GM10266 (cell line): ENCODE data around the gene SPINT3.

ENCODE experiments used
- DNase-seq: peaks from one replicate; pipeline ENCODE4 v3.0.0; 2012; ENCODE audit errors: extremely low spot score
- TF ChIP-seq, protein P1 (sequence below): IDR thresholded peaks from 2 replicates; pipeline ENCODE4 v1.5.1; 2012; ENCODE audit warnings: mild to moderate bottlenecking, low read depth; ENCODE audit not compliant: control insufficient read depth, insufficient read depth; ENCODE audit errors: missing control alignments

Gene SPINT3, protein sequence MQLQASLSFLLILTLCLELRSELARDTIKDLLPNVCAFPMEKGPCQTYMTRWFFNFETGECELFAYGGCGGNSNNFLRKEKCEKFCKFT

DNA sequence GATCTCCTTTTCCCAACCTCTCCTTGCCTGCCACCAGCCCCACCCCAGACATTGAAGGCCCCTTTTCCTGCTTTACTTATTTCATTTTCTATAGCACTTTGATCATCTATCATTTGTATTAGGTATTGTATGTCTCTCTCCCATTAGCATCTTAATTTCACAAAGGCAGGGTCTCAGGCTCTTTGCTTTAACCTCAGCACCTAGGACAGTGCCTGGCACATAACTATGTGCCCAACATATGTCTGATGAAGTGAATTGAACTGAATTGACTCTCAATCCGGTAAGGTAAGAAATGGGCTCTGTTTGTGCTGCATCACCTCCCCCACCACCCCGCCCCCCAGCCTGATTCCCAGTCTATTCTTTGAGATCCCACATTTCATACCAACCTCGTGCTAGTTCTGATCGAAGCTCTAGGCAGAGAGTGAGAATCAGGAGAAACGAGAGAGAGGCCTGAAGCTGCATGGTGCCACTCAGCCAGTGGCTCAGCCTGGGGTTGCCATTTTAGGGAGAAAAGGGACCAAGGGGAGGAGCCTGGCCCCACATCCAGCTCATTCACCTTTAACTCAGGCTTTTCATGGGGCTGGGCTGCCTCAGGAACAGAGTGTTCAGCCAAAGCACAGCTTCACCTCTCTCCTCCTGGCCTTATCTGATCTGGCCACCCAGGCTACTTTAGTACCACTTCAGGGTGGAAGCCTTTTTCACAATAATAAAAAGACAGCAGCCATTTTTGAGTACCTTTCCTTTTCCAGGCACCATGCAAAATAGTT lies at the start of gene SPINT3:
TSS of gene SPINT3 (minus strand) at position 476 of the 767 bp plus-strand sequence. CDS start at position 462, 14 bp downstream.
- TF ChIP-seq, protein P1, sequence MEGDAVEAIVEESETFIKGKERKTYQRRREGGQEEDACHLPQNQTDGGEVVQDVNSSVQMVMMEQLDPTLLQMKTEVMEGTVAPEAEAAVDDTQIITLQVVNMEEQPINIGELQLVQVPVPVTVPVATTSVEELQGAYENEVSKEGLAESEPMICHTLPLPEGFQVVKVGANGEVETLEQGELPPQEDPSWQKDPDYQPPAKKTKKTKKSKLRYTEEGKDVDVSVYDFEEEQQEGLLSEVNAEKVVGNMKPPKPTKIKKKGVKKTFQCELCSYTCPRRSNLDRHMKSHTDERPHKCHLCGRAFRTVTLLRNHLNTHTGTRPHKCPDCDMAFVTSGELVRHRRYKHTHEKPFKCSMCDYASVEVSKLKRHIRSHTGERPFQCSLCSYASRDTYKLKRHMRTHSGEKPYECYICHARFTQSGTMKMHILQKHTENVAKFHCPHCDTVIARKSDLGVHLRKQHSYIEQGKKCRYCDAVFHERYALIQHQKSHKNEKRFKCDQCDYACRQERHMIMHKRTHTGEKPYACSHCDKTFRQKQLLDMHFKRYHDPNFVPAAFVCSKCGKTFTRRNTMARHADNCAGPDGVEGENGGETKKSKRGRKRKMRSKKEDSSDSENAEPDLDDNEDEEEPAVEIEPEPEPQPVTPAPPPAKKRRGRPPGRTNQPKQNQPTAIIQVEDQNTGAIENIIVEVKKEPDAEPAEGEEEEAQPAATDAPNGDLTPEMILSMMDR, result no peak
- no peak for DNase-seq

DNA sequence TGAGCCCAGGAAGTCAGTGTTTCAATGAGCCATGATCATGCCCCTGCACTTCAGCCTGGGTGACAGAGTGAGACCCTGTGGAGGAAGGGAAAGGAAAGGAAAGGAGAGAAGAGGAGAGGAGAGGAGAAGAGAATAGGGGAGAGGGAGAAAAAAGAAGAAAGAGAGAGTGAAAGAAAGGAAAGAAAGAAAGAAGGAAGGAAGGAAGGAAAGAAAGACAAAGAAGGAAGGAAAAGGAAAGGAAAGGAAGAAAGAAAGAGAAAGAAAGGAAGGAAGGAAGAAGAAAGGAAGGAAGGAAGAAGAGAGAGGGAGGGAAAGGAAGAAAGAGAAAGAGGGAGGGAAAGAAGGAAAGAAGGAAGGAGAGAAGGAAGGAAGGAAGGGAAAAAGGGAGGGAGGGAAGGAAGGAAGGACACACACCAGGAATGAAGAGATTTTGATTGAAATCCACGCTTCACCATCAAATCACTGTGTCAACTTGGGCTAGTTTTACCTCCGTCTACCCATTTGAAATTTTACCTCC lies 49.4 kb upstream of the SPINT3 start:
- DNase-seq, result no peak
- TF ChIP-seq, protein P1, result no peak

DNA sequence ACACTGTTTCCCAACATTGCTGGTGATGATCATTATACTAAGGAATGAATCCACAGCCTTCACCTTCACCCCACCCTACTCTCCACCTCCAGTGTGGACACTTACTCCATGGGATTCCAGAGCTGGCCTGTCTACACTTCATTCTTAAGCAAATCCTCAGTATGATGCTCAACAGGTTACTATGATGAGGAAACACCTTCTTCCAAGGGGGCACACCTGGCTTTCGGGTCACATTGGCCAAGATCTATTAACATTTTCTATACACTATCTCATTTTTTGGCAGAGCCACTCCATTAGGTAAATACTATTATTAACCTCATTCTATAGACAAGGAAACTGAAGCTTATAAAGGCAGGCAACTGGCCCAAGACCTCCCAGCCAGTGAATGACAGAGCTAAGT lies 39.8 kb upstream of the SPINT3 start:
- TF ChIP-seq, protein P1, result no peak
- DNase-seq, result no peak

DNA sequence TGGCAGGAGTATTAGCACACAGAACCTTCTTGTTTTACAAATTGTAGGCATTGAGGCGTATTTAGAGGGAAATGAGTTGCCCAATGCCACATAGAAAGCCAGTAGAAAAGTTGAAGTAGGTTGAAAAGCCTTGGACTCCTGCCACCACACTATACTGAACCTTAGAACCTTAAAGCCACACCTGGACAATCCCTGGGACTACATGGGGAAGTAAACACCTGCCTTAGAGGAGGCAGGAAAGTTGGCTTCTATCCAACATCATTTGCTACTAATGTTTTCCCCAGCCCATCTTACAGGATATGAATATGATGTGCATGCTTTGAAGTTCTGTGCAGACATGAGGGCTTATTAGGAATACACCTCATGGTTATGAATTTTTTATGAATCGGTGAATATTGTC lies 37.0 kb upstream of the SPINT3 start:
- TF ChIP-seq, protein P1, result no peak
- DNase-seq, result no peak

DNA sequence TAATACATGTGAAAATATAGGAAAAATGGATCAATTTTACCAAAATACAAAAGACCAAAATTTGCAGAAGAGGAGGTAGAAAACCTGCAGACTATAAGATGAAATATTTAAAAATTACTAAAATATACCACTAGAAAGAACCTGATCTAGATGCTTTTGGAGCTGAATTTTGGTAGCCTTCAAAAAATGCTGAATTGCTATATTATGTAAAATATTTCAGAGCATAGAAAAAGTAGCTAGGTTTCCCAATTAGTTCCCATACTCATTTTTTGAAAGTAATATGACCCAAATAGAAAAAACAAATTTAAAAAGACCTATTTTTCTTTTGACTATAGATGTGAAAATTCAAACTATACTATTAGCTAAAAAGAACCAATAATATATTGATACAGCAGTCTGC lies 35.3 kb upstream of the SPINT3 start:
- TF ChIP-seq, protein P1, result no peak
- DNase-seq, result no peak

DNA sequence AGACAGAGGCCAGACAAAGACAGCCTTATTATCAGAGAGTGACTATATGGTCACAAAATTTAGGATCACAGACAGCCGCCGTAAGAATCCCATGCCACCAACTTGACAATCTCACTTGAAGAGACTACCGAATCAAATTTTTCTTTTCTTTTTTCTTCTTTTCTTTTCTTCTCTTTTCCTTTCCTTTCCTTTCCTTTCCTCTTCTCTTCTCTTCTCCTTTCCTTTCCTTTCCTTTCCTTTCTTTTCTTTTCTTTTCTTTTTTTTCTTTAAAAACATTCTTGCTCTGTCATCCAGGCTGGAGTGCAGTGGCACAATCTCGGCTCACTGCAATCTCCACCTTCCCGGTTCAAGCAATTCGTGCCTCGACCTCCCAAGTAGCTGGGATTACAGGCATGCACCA lies 33.0 kb upstream of the SPINT3 start:
- TF ChIP-seq, protein P1, result no peak
- no peak for DNase-seq

DNA sequence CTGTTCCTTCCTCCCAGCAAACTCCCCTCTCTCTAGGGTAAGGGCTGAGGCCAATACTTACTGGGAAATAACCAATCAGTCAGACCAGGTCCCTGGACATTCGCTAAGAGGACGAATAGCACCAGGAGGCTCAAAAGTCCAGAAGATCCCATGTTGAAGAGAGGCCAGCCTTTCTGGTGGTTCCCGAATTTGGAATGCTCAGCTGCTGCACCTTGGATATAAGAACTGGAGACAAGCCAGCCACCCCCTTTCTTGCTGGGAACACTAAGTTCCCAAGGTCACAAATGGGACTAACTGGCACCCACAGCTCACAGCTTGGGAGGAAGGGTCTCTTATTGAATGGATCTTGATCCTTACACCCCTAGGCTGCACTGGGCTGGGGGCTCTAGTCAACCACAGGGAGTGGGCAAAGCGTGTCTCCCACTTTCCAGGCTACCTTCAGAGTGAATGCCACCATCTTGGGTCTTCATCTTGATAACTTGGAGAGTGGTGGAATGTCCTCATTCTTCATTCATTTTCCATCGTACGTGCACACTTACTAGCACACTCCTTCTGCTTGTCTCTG lies 31.9 kb upstream of the SPINT3 start, which contains the start of gene EPPIN:
TSS of gene EPPIN (minus strand) at position 196 of the 565 bp plus-strand sequence. CDS start at position 152, 44 bp downstream.
- TF ChIP-seq, protein P1, result no peak
- no peak for DNase-seq
